Activated naive CD4-positive, alpha-beta T cell treated with anti-CD3 and anti-CD28 coated beads, Interleukin-2, amount 10 ng/mL, durations not matched to agents 7 days and 5 days (primary cell): ENCODE results near the gene CDH23.

Experiments
- CTCF ChIA-PET: fragments of 350-600 bp; sonication (Branson Sonifier 250); formaldehyde crosslinking; loops from one replicate; lab custom pipeline; 2021; ENCODE audit warnings: antibody characterized with exemption; lab: Charles Lee
- DNase-seq: peaks from one replicate; pipeline ENCODE4 v3.0.0-alpha.2; 2020
- H3K27ac Mint-ChIP-seq: one replicate; pipeline ENCODE4 v1.8.0; 2021; ENCODE audit warnings: mild to moderate bottlenecking, moderate library complexity, mixed read lengths
- H3K27me3 Mint-ChIP-seq: one replicate; pipeline ENCODE4 v1.8.0; 2021; ENCODE audit warnings: mild to moderate bottlenecking, mixed read lengths
- H3K36me3 Mint-ChIP-seq: one replicate; pipeline ENCODE4 v1.8.0; 2021; ENCODE audit warnings: mixed read lengths
- H3K4me1 Mint-ChIP-seq: one replicate; pipeline ENCODE4 v1.8.0; 2021; ENCODE audit warnings: mixed read lengths
- H3K4me3 Mint-ChIP-seq: one replicate; pipeline ENCODE4 v1.8.0; 2021; ENCODE audit warnings: mild to moderate bottlenecking, moderate library complexity, mixed read lengths
- H3K9me3 Mint-ChIP-seq: one replicate; pipeline ENCODE4 v1.8.0; 2021; ENCODE audit warnings: mixed read lengths

The CDH23 gene

DNA sequence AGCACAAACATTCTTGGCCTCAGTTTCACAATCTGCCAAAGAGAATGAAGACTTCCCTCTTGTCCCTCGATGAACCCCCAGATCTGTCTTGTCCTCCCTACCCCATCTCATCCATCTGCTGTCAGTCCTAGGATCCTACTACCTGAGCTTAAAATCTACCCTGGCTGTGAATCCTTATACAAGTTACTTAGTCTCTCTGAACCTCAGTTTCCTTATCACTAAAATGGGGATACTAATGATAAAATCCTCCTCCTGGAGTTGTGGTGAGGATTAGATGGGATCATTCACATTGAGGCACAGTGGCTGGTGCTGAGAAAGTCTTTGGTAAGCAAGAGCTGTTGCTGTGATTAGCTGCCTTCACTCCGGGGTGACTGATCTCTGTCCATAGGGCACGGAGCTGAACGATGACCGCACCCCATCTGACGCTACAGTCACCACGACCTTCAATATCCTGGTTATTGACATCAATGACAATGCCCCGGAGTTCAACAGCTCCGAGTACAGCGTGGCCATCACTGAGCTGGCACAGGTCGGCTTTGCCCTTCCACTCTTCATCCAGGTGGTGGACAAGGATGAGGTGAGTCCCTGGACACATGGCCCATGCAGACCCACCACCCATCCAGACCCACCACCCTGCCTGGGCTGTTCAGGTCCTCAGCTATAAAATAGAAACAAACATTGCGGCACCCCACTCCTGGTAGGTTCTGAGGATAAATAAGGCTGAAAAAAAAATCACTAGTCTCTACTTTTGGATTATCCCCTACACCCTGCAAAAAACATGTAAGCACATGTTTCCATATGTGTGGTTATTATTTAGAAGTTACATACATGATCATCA is 220.3 kb downstream of the CDH23 start:
- Mint-ChIP-seq H3K9me3 (no peaks in the 10 kb centered on the region), H3K27ac (no peak overlapping the region)
- CTCF ChIA-PET: interaction anchor here (1.0 to 1.6 kb wide), 3 partner anchors 47 to 279 kb away, joined by 3 to 5 read pairs (median 4); no protein-coding TSS in a partner anchor

DNA sequence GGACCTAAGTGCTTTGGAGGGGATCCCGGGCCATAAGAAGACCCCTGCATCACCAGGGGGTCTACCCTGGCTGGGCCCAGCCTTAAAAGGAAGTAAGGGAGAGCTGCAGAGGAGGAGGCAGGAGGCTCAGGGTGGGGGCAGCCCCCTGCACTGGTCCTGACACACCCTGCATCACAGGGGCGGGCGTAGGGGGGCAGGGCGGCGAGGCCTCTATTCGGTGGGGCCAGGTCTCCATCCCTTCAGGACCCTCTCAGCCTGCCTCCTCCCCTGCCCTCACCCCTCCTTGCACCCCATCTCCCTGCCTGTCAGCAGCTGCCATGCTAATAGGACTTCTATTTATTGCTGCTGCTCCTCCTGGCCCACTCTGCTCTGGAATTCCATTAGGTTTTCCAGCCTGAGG is 221.5 kb downstream of the CDH23 start:
- H3K4me1 Mint-ChIP-seq: no peaks in the 10 kb centered on the region
- H3K9me3 Mint-ChIP-seq: no peaks in the 10 kb centered on the region
- CTCF ChIA-PET: interaction anchor here (1.5 kb wide), 1 partner anchor 303 kb away, joined by 3 read pairs; no protein-coding TSS in a partner anchor
- no peaks in the 10 kb centered on the region for H3K36me3 Mint-ChIP-seq
- DNase-seq: no peak
- no peak overlapping the region for H3K4me3 Mint-ChIP-seq
- peaks cover 20% of the 10 kb centered on the region for H3K27me3 Mint-ChIP-seq
- H3K27ac Mint-ChIP-seq: no peak overlapping the region

More for the DNA sequence above, 220.3 kb downstream of the CDH23 start:
- no peak overlapping the region for H3K4me3 Mint-ChIP-seq
- no peaks in the 10 kb centered on the region for H3K4me1 Mint-ChIP-seq
- peaks cover 14% of the 10 kb centered on the region for H3K27me3 Mint-ChIP-seq
- no peak for DNase-seq
- H3K36me3 Mint-ChIP-seq: no peaks in the 10 kb centered on the region

DNA sequence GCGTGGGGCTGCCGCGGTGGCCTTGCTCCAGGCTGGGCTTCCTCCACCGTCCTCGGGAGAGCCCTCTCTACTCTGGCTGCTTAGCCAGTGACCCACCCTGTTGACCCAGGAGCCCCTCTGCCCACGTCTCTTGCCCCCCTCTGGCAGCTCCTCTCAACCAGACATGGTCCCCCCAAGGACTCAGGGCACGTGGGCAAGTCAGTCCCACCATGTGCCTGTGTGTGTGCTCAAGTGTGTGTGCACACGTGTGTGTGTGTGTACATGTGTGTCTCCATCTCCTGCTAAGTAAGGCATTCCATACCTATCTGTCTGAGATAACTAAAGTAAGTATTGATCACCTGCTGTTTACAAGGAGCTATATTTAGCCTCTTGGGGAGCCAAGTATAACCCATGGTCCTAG is 221.9 kb downstream of the CDH23 start:
- no peaks in the 10 kb centered on the region for H3K36me3 Mint-ChIP-seq

DNA sequence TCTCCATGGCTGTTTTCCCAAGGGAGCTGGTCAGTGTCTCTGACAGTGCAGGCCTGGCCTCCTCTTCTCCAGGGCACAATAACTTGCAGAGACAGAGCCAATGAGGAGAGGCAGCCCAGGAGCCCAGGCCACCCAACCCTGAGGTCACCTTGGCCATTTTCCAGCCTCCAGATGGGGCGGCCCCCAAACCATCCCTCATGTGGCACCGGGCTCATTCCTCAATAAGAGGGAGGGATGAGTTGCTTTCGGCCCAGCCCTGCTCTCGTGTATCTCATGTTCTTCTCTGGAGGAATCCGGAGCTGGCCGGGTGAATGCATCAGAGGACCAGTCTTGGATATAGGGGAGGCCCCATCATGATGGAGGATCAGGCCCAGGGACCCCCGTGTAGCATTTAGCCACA is 223.9 kb downstream of the CDH23 start:
- no peaks in the 10 kb centered on the region for H3K9me3 Mint-ChIP-seq
- no peak overlapping the region for H3K4me3 Mint-ChIP-seq
- H3K27ac Mint-ChIP-seq: no peak overlapping the region
- peaks cover 24% of the 10 kb centered on the region for H3K27me3 Mint-ChIP-seq
- H3K36me3 Mint-ChIP-seq: no peaks in the 10 kb centered on the region
- no peak for DNase-seq
- H3K4me1 Mint-ChIP-seq: no peaks in the 10 kb centered on the region
- CTCF ChIA-PET: interaction anchor here (1.2 kb wide), 1 partner anchor 11 kb away, joined by 4 read pairs; no protein-coding TSS in a partner anchor

More for the DNA sequence above, 221.9 kb downstream of the CDH23 start:
- DNase-seq: no peak
- Mint-ChIP-seq H3K27ac (no peak overlapping the region), H3K4me3 (no peak overlapping the region), H3K4me1 (no peaks in the 10 kb centered on the region), H3K9me3 (no peaks in the 10 kb centered on the region), H3K27me3 (peaks cover 24% of the 10 kb centered on the region)
- CTCF ChIA-PET: interaction anchor here (1.5 kb wide), 1 partner anchor 304 kb away, joined by 3 read pairs; no protein-coding TSS in a partner anchor

DNA sequence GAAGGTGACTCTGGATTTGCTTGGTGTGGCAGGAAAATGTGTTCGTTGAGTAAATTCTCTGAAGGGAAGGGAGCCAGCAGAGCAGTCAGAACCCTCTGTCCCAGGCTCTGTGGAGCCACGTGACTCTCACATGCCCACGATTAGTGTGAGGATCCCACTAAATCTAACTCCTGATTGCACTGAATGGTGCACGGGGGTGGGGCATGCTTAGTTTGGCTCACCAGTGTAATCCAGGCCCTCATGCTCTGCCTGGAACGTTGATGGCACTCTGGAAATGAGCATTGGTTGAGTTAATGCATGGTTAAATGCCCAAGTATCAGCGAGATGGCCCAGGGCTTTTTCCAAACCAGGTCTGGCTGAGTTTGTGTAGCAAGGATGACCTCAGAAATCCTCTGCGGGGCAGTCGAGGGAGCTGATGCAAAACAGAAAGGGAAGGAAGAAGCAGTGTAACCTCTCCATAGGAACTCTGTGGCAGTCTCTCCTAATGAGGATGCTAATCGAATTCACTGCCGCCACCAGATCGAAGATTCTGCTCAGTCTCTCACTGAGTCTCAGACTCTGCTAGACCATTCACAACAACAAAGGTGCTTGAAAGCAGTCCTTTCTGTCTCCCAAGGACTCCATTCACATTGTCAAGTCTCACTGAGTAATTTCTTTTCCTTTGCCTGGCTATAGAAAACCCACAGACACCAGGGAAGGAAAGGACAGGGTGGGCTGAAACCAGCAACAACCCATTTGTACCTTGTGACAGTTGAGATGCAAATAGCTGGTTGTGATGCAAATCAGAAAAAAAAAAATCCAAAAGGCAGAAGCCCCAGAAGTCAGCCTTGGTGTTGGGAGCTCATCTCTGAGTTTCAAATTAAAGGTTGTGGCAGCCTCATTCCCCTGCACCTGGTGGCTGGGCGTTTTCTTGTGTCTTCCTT is 224.8 kb downstream of the CDH23 start:
- Mint-ChIP-seq H3K27ac (no peak overlapping the region), H3K27me3 (peaks cover 23% of the 10 kb centered on the region)
- CTCF ChIA-PET: interaction anchor here (0.9 to 1.2 kb wide), 3 partner anchors 10 to 87 kb away, joined by 3 to 5 read pairs (median 3); no protein-coding TSS in a partner anchor

DNA sequence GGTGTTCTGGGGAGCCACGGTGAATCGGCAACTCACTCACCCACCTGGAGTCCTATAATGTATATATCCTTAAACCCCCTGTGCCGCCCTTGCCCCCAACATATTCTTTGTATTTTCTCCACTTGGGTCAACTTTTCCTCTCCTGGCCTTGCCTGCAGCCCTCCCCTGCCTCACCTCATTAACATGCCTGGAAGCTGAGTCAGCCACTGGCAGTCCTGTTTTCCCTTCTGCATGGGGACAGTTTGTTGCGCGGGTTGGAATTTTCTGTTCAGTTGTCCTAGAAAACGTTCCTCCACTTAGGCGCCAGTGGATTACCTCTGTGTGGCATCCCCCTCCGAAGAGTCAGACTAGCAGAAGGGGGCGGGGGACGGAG is 225.4 kb downstream of the CDH23 start:
- no peaks in the 10 kb centered on the region for H3K4me1 Mint-ChIP-seq
- H3K9me3 Mint-ChIP-seq: no peaks in the 10 kb centered on the region
- peaks cover 28% of the 10 kb centered on the region for H3K27me3 Mint-ChIP-seq
- CTCF ChIA-PET: interaction anchor here (0.9 to 1.2 kb wide), 3 partner anchors 11 to 86 kb away, joined by 3 to 5 read pairs (median 3); no protein-coding TSS in a partner anchor
- H3K27ac Mint-ChIP-seq: no peak overlapping the region
- DNase-seq: no peak
- H3K36me3 Mint-ChIP-seq: no peaks in the 10 kb centered on the region
- H3K4me3 Mint-ChIP-seq: no peak overlapping the region

More for the DNA sequence above, 224.8 kb downstream of the CDH23 start:
- Mint-ChIP-seq H3K4me1 (no peaks in the 10 kb centered on the region), H3K9me3 (no peaks in the 10 kb centered on the region), H3K4me3 (no peak overlapping the region), H3K36me3 (no peaks in the 10 kb centered on the region)
- no peak for DNase-seq

DNA sequence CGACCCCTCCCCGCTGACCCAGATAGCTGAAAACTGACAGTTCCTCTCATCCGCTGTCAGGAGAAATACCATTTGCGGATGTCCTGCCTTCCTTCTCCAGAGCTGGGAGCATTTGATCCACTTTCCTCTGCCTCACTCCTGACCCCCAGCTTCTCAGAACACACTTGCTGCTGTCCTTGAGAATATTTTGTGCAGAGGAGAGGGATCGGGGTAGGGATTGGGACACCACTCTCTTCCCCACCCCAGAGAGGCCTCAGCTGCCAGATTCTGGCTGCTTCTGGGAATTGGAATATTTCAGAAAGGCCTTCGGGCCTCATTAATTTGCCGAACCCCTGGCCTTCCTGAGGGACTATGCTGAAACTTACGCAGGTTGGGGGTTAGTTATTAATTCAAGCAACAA is 225.9 kb downstream of the CDH23 start:
- no peak for DNase-seq
- Mint-ChIP-seq H3K27ac (no peak overlapping the region), H3K9me3 (no peaks in the 10 kb centered on the region), H3K36me3 (no peaks in the 10 kb centered on the region), H3K4me3 (no peak overlapping the region), H3K27me3 (peaks cover 30% of the 10 kb centered on the region), H3K4me1 (no peaks in the 10 kb centered on the region)
- CTCF ChIA-PET: interaction anchor here (0.8 to 1.2 kb wide), 2 partner anchors 13 to 308 kb away, joined by 3 read pairs; no protein-coding TSS in a partner anchor

DNA sequence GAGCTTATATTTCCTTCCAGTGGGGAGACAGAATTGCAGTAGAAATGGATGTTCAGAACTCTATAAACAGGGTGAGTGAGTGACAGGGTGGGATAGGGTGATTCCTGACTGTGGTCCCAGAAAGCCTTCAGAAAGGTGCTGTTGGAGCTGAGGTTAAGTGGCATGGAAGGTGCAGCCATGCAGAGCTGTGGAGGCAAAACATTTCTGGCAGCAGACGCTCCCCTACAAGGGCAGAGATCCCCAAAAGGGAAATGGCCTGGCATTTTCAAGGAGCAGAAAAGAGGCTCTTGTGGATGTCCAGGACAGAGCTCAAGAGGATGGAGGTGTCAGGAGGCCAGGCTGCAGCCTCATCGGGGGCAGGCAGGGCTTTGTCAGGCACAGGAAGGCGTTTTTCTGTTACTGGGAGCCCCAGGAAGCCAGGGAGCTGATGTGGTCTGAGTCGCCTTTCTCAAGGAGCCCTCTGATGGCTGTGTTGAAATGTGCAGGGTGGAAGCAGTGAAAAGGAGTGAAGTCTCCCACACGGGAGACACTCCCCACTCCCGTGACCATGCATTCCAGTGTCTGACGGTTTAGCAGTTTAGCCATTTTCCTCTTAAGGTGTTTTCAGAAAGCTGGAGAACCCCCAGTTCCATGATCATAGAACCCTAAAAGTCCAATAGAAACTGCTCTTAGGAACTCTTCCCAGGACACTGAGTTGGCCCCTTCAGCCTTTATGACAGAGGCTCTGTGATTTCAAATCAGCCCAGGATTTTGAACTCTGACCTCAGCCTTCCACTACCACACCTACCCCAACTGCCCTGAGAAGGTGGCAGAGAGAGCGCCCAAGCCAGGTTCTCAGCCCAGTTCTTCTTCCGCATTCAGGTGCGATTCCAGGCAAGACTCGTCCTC is 226.6 kb downstream of the CDH23 start:
- no peak overlapping the region for H3K27ac Mint-ChIP-seq
- peak; percentile 31 for DNase-seq
- no peak overlapping the region for H3K4me3 Mint-ChIP-seq
- H3K27me3 Mint-ChIP-seq: peaks cover 30% of the 10 kb centered on the region
- CTCF ChIA-PET: interaction anchor here (0.8 to 1.2 kb wide), 3 partner anchors 14 to 308 kb away, joined by 3 read pairs; no protein-coding TSS in a partner anchor
- H3K4me1 Mint-ChIP-seq: no peaks in the 10 kb centered on the region
- H3K9me3 Mint-ChIP-seq: no peaks in the 10 kb centered on the region
- H3K36me3 Mint-ChIP-seq: no peaks in the 10 kb centered on the region

DNA sequence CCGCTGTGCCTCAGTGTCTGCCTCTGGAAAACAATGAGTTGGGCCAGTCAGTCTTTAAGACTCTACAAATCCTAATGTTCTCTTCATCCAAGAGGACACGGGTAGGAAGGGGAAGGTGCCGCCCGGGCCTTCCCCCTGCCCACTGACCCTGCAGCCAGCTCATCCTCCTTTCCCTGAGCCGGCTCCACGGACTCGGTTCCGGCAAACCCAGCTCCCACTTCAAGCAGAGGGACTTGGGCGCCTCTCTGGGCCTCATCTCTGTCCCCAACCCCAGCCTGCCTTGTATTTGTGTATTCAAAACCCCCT is 227.2 kb downstream of the CDH23 start:
- Mint-ChIP-seq H3K36me3 (no peaks in the 10 kb centered on the region), H3K27me3 (peaks cover 33% of the 10 kb centered on the region), H3K9me3 (no peaks in the 10 kb centered on the region), H3K27ac (no peak overlapping the region), H3K4me3 (no peak overlapping the region), H3K4me1 (no peaks in the 10 kb centered on the region)
- DNase-seq: no peak
- CTCF ChIA-PET: interaction anchor here (1.1 kb wide), 1 partner anchor 15 kb away, joined by 3 read pairs; no protein-coding TSS in a partner anchor

DNA sequence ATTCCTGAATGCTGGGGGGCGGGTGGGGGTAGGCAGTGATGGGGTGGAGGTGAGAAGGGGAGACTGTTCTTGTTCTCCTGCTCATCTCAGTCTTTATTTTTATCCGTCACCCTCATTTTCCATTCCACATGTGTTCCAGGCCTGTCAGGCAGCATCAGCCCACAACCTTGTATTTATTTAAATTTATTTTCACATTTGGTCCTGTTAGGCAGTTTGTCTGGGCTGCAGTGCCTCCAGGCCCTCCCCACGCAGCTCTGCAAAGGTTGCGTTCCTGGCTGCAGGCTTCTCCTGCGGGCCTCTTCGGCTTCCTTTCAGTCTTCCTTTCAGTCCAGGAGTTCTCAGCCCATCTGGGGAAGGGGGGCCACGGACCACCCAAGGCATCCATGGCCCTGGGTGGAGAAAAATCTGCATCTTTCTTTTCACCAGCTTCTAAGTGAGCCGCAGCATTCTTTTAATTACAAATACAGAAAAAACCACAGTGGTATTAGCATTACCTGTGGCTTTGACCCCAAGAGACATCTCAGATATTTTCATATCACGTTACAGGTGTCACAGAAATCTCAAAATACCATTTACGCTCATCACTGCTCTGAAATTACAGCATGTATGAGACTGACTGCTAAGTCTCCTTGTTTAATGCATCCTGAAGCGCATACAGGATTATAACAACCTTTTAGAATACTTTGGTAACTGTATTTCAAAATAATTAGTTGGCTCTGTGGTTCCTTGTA is 228.9 kb downstream of the CDH23 start:
- Mint-ChIP-seq H3K27ac (peak overlapping the region; percentile 50), H3K9me3 (no peaks in the 10 kb centered on the region), H3K36me3 (no peaks in the 10 kb centered on the region), H3K4me1 (no peaks in the 10 kb centered on the region), H3K27me3 (peaks cover 44% of the 10 kb centered on the region), H3K4me3 (no peak overlapping the region)
- DNase-seq: no peak
- CTCF ChIA-PET: interaction anchor here (1.5 kb wide), 1 partner anchor 16 kb away, joined by 4 read pairs; no protein-coding TSS in a partner anchor

DNA sequence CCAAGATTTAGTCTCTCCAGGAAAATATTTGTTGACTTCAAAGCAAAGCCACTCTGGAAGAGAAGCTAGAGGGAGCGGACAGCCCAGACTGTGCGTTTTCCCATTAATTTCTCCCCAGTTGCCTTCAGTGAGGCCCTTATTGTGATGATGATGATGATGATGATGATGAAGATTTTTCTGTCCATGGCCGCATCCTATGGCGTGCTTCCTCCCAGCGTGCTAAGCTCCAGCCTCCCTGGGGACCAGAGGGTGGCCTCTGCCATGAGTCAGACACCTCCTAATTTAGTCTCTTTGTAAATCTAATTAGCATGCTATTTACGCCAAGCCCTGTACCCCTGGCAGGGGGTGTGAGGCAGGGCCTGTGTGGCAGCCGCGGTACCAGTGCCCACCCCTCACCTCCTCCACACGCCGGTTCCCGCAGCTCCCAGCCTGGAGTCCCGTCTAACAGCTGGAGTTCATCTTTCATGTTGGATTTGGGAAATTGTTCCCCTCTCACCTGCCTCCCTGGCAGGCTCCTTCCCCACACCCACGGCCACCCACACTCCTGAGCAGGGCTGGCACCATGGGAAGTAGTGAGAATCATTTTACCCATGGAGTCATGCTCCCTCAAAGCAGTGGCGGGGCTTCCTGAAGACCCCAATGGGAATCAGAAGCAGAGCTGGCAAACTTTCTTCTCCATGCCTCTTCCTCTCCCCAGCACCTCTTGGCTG is 230.7 kb downstream of the CDH23 start:
- Mint-ChIP-seq H3K9me3 (no peaks in the 10 kb centered on the region), H3K27me3 (peaks cover 41% of the 10 kb centered on the region), H3K27ac (no peak overlapping the region), H3K4me1 (no peaks in the 10 kb centered on the region), H3K36me3 (no peaks in the 10 kb centered on the region), H3K4me3 (no peak overlapping the region)
- CTCF ChIA-PET: no interaction called here
- no peak for DNase-seq

DNA sequence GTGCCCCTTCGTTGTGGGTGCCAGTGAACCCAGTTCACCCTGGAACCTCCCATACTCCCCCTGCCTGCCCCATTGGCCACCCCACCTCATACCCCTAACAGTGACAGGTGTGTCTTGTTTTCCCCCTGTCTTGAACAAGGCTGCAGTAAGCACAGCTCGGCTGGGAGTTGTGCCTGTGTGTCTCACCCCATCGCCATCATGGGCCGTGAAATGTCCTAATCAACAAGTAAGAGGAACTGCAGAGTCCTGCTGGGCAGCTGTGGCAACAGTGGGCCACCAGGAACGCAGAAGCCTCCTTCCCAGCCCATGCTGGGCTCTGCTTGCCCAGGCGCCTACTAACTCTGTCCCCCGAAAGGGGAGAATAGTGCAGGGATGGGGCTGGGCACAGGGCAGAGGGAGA is 231.2 kb downstream of the CDH23 start:
- CTCF ChIA-PET: no interaction called here
- no peaks in the 10 kb centered on the region for H3K9me3 Mint-ChIP-seq
- H3K36me3 Mint-ChIP-seq: no peaks in the 10 kb centered on the region
- no peak for DNase-seq
- H3K4me1 Mint-ChIP-seq: no peaks in the 10 kb centered on the region
- no peak overlapping the region for H3K4me3 Mint-ChIP-seq
- no peak overlapping the region for H3K27ac Mint-ChIP-seq
- H3K27me3 Mint-ChIP-seq: peaks cover 41% of the 10 kb centered on the region
